ENCODE results near the gene ARMH4. TPM values are rescaled to one million over a fixed set of nuclear protein-coding genes. Genes with fewer than 3 reads are reported as not detected.

The ARMH4 gene
- total RNA-seq, 4 donors from 2014 or later: 0.41 to 2.8 (median 0.48) TPM; not detected in 1

DNA sequence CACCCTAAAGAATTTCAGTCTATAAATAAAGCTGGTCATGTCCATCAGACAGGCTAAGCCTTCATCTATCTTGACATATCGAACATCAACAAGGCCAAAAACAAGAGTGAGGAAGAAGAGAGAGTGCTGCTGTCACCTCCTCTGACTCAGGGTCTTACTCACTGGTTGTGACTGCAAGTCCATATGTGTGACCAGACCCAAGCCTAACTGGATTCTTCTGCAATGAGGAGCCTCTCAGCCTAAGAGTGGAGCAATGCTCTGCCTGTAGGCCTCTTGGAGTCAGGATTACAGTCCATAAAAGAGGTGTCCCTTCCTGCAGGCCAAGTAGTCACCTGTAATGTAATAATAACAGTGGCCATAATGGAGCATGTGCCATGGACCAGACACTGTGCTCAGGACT, 165.0 kb downstream of the ARMH4 start:
- WGBS, 2 donors (ENCODE audit: low coverage in 1 of 2): 88% methylated on average over 1 of the region's 1 CpG; no CpG with 5 or more reads in 1 of the 2 donors
- in situ Hi-C loops (cut with MboI; ENCODE audit: low pct_ligation_motif_present in 1 of 4, low pct_unique_long_range_greater_than_20kb in 1 of 4, low sequenced_read_pairs in 3 of 4): no loop called here
- no peak for TF ChIP-seq EP300 (IDR thresholded peaks at IDR 0.05; ENCODE audit: low read depth)
- no peak for TF ChIP-seq POLR2A (IDR thresholded peaks at IDR 0.05)
- no peak for TF ChIP-seq POLR2AphosphoS5 (IDR thresholded peaks at IDR 0.05)
- TF ChIP-seq, protein P1, sequence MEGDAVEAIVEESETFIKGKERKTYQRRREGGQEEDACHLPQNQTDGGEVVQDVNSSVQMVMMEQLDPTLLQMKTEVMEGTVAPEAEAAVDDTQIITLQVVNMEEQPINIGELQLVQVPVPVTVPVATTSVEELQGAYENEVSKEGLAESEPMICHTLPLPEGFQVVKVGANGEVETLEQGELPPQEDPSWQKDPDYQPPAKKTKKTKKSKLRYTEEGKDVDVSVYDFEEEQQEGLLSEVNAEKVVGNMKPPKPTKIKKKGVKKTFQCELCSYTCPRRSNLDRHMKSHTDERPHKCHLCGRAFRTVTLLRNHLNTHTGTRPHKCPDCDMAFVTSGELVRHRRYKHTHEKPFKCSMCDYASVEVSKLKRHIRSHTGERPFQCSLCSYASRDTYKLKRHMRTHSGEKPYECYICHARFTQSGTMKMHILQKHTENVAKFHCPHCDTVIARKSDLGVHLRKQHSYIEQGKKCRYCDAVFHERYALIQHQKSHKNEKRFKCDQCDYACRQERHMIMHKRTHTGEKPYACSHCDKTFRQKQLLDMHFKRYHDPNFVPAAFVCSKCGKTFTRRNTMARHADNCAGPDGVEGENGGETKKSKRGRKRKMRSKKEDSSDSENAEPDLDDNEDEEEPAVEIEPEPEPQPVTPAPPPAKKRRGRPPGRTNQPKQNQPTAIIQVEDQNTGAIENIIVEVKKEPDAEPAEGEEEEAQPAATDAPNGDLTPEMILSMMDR (IDR thresholded peaks at IDR 0.05): no peak
- Histone ChIP-seq H3K4me3 (no peak overlapping the region), H3K27ac (no peak overlapping the region), H3K9me3 (no peaks in the 10 kb centered on the region), H3K4me1 (no peaks in the 10 kb centered on the region), H3K27me3 (no peaks in the 10 kb centered on the region), H3K36me3 (no peaks in the 10 kb centered on the region)
- intact Hi-C loops (cut with DNase I; ENCODE audit: low total_unique reads): no loop called here
- DNase-seq: no peak

- 45 to 55% methylated on average over 4 to 8 of the region's 8 CpGs for WGBS, 2 donors (ENCODE audit: low coverage in 1 of 2)
- intact Hi-C loops (cut with DNase I; ENCODE audit: low total_unique reads): no loop called here
- Histone ChIP-seq H3K27ac (no peak overlapping the region), H3K27me3 (no peaks in the 10 kb centered on the region), H3K36me3 (no peaks in the 10 kb centered on the region), H3K9me3 (no peaks in the 10 kb centered on the region), H3K4me1 (no peaks in the 10 kb centered on the region), H3K4me3 (no peak overlapping the region)
- in situ Hi-C loops (cut with MboI; ENCODE audit: low pct_ligation_motif_present in 1 of 4, low pct_unique_long_range_greater_than_20kb in 1 of 4, low sequenced_read_pairs in 3 of 4): no loop called here
- DNase-seq: no peak
- TF ChIP-seq POLR2A (IDR thresholded peaks at IDR 0.05) (no peak), POLR2AphosphoS5 (IDR thresholded peaks at IDR 0.05) (no peak), EP300 (IDR thresholded peaks at IDR 0.05; ENCODE audit: low read depth) (no peak)
- TF ChIP-seq, protein P1 (IDR thresholded peaks at IDR 0.05): no peak
Observed at GRCh38 chr14:57982804-57983634, 169.0 kb downstream of the ARMH4 start.

GRCh38 chr14:57981817-57982560, 170.0 kb downstream of the ARMH4 start:
- peak overlapping the region in 1 of 4 donors; percentile 2 for H3K4me3 ChIP-seq
- H3K27me3 ChIP-seq: no peaks in the 10 kb centered on the region
- no peak for DNase-seq
- 33 to 71% methylated on average over 1 to 12 of the region's 12 CpGs for WGBS, 2 donors (ENCODE audit: low coverage in 1 of 2)
- H3K27ac ChIP-seq: no peak overlapping the region
- intact Hi-C loops (cut with DNase I; ENCODE audit: low total_unique reads) (no loop called here), in situ Hi-C loops (cut with MboI; ENCODE audit: low pct_ligation_motif_present in 1 of 4, low pct_unique_long_range_greater_than_20kb in 1 of 4, low sequenced_read_pairs in 3 of 4) (no loop called here)
- TF ChIP-seq POLR2A (IDR thresholded peaks at IDR 0.05): no peak
- TF ChIP-seq, protein P1 (IDR thresholded peaks at IDR 0.05): no peak
- TF ChIP-seq POLR2AphosphoS5 (IDR thresholded peaks at IDR 0.05): no peak
- TF ChIP-seq EP300 (IDR thresholded peaks at IDR 0.05; ENCODE audit: low read depth): no peak
- no peaks in the 10 kb centered on the region for H3K36me3 ChIP-seq
- no peaks in the 10 kb centered on the region for H3K4me1 ChIP-seq
- H3K9me3 ChIP-seq: no peaks in the 10 kb centered on the region

DNA sequence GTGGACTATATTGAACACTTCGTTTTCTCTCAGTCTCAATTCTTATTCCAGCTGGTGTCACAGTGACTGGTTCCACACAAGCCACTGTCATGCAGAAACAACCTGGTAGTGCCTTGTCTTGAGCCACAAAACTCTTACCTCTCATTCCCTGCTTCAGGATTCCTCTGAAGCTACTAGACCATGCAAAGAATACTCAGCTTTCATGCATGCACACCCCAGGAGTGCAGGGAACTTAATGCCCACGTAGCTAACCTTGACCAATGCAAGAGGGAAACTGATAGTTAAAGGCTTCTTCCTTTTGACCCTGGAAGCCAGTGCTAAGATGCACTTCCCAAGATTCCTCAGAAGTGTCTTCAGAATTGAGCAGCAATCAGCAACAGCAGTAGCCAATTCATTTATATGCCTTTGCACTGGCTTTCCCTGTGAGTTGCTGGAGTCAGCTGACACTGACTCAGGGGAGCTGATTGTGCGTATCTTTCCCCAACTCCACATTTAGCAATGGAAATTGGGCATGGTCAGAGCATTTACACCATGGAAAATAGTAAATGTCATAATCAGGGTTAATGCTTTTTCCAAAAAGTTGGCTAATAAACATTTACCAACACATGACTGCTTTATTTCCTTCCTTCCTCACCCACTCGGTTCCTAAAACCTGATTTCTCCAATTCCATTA, 172.5 kb downstream of the ARMH4 start:
- no peak overlapping the region for H3K27ac ChIP-seq
- TF ChIP-seq EP300 (IDR thresholded peaks at IDR 0.05; ENCODE audit: low read depth) (no peak), POLR2A (IDR thresholded peaks at IDR 0.05) (no peak), POLR2AphosphoS5 (IDR thresholded peaks at IDR 0.05) (no peak)
- TF ChIP-seq, protein P1 (IDR thresholded peaks at IDR 0.05): no peak
- in situ Hi-C loops (cut with MboI; ENCODE audit: low pct_ligation_motif_present in 1 of 4, low pct_unique_long_range_greater_than_20kb in 1 of 4, low sequenced_read_pairs in 3 of 4): no loop called here
- H3K4me1 ChIP-seq: no peaks in the 10 kb centered on the region
- no peak overlapping the region for H3K4me3 ChIP-seq
- no peaks in the 10 kb centered on the region for H3K27me3 ChIP-seq
- intact Hi-C loops (cut with DNase I; ENCODE audit: low total_unique reads): no loop called here
- WGBS, 2 donors (ENCODE audit: low coverage in 1 of 2): 49 to 57% methylated on average over 1 to 4 of the region's 4 CpGs
- no peaks in the 10 kb centered on the region for H3K36me3 ChIP-seq
- DNase-seq: no peak
- H3K9me3 ChIP-seq: no peaks in the 10 kb centered on the region

Data from transverse colon (tissue), 4 donors.